Activated CD4-positive, alpha-beta T cell treated with anti-CD3 and anti-CD28 coated beads, Interleukin-2, amount 10 ng/mL, durations not matched to agents 7 days and 5 days (primary cell): ENCODE results near the gene UFD1. TPM values are rescaled to one million over a fixed set of nuclear protein-coding genes. Genes with fewer than 3 reads are reported as not detected.

Experiments used
- CTCF ChIA-PET: fragments of 350-600 bp; sonication (Branson Sonifier 250); formaldehyde crosslinking; loops from one replicate; lab custom pipeline; 2021; ENCODE audit warnings: antibody characterized with exemption; lab: Charles Lee
- POLR2A ChIA-PET: fragments of 350-600 bp; sonication (Branson Sonifier 250); formaldehyde crosslinking; loops from one replicate; lab custom pipeline; 2021; ENCODE audit warnings: antibody characterized with exemption; lab: Charles Lee
- DNase-seq: peaks from one replicate; pipeline ENCODE4 v3.0.0-alpha.2; 2020
- H3K27ac Mint-ChIP-seq: one replicate; pipeline ENCODE4 v1.8.0; 2021; ENCODE audit warnings: mild to moderate bottlenecking, moderate library complexity, mixed read lengths
- H3K27me3 Mint-ChIP-seq: one replicate; pipeline ENCODE4 v1.8.0; 2021; ENCODE audit warnings: mixed read lengths
- H3K36me3 Mint-ChIP-seq: one replicate; pipeline ENCODE4 v1.8.0; 2021; ENCODE audit warnings: low read depth, mixed read lengths
- H3K4me1 Mint-ChIP-seq: one replicate; pipeline ENCODE4 v1.8.0; 2021; ENCODE audit warnings: mixed read lengths
- H3K4me3 Mint-ChIP-seq: one replicate; pipeline ENCODE4 v1.8.0; 2021; ENCODE audit warnings: mild to moderate bottlenecking, moderate library complexity, mixed read lengths
- H3K9me3 Mint-ChIP-seq: one replicate; pipeline ENCODE4 v1.8.0; 2021; ENCODE audit warnings: mixed read lengths
- total RNA-seq, 2 experiments: library from RNA; stranded (reverse); gene quantifications; one replicate each; pipeline ENCODE4 v1.2.3, GENCODE V29; 2021

Gene UFD1
- total RNA-seq, 2 experiments from 2014 or later: 93.1 to 114 TPM

GRCh38 chr22:19520566-19521305 lies 41.7 kb upstream of the UFD1 start:
- Mint-ChIP-seq H3K4me1 (peaks cover 17% of the 10 kb centered on the region), H3K9me3 (no peaks in the 10 kb centered on the region), H3K4me3 (no peak overlapping the region), H3K36me3 (peaks cover 5% of the 10 kb centered on the region), H3K27ac (no peak overlapping the region), H3K27me3 (peaks cover 19% of the 10 kb centered on the region)
- ChIA-PET POLR2A (no interaction called here), CTCF (interaction anchor here (0.5 to 1.4 kb wide), 2 partner anchors 44 to 100 kb away, joined by 3 read pairs; no protein-coding TSS in a partner anchor)
- DNase-seq: no peak

GRCh38 chr22:19520007-19520406 lies 41.0 kb upstream of the UFD1 start:
- ChIA-PET CTCF (no interaction called here), POLR2A (no interaction called here)
- Mint-ChIP-seq H3K27me3 (peaks cover 16% of the 10 kb centered on the region), H3K4me3 (no peak overlapping the region), H3K9me3 (no peaks in the 10 kb centered on the region), H3K27ac (no peak overlapping the region), H3K36me3 (peaks cover 11% of the 10 kb centered on the region), H3K4me1 (peaks cover 16% of the 10 kb centered on the region)
- no peak for DNase-seq

- Mint-ChIP-seq H3K27ac (no peak overlapping the region), H3K27me3 (peaks cover 11% of the 10 kb centered on the region), H3K4me1 (peaks cover 18% of the 10 kb centered on the region), H3K4me3 (no peak overlapping the region), H3K36me3 (peaks cover 16% of the 10 kb centered on the region), H3K9me3 (no peaks in the 10 kb centered on the region)
- CTCF ChIA-PET: interaction anchor here (0.8 to 1.0 kb wide), 2 partner anchors 9 to 12 kb away, joined by 3 to 4 read pairs; no protein-coding TSS in a partner anchor
- POLR2A ChIA-PET: no interaction called here
- no peak for DNase-seq
Observed at GRCh38 chr22:19519041-19519926, 40.3 kb upstream of the UFD1 start.

- H3K4me3 Mint-ChIP-seq: no peak overlapping the region
- CTCF ChIA-PET: interaction anchor here (0.8 to 1.0 kb wide), 2 partner anchors 10 to 11 kb away, joined by 3 to 4 read pairs; no protein-coding TSS in a partner anchor
- DNase-seq: no peak
Observed at GRCh38 chr22:19518635-19519034, 39.6 kb upstream of the UFD1 start.

GRCh38 chr22:19517919-19518611 lies 39.1 kb upstream of the UFD1 start:
- Mint-ChIP-seq H3K27ac (no peak overlapping the region), H3K9me3 (no peaks in the 10 kb centered on the region), H3K4me3 (no peak overlapping the region), H3K36me3 (peaks cover 27% of the 10 kb centered on the region), H3K27me3 (peaks cover 4% of the 10 kb centered on the region), H3K4me1 (peaks cover 10% of the 10 kb centered on the region)
- DNase-seq: no peak
- CTCF ChIA-PET: interaction anchor here (0.8 to 1.0 kb wide), 2 partner anchors 10 to 11 kb away, joined by 3 to 4 read pairs; no protein-coding TSS in a partner anchor
- POLR2A ChIA-PET: no interaction called here

More at GRCh38 chr22:19518635-19519034, 39.6 kb upstream of the UFD1 start:
- Mint-ChIP-seq H3K4me1 (peaks cover 14% of the 10 kb centered on the region), H3K27ac (no peak overlapping the region), H3K27me3 (peaks cover 7% of the 10 kb centered on the region), H3K9me3 (no peaks in the 10 kb centered on the region), H3K36me3 (peaks cover 22% of the 10 kb centered on the region)
- POLR2A ChIA-PET: no interaction called here

GRCh38 chr22:19517171-19517500 lies 38.1 kb upstream of the UFD1 start:
- no peaks in the 10 kb centered on the region for H3K9me3 Mint-ChIP-seq
- peaks cover 5% of the 10 kb centered on the region for H3K4me1 Mint-ChIP-seq
- no peak for DNase-seq
- ChIA-PET POLR2A (no interaction called here), CTCF (no interaction called here)
- no peaks in the 10 kb centered on the region for H3K27me3 Mint-ChIP-seq
- peaks cover 36% of the 10 kb centered on the region for H3K36me3 Mint-ChIP-seq
- no peak overlapping the region for H3K4me3 Mint-ChIP-seq
- H3K27ac Mint-ChIP-seq: no peak overlapping the region

- no peak overlapping the region for H3K4me3 Mint-ChIP-seq
- ChIA-PET CTCF (no interaction called here), POLR2A (no interaction called here)
- H3K4me1 Mint-ChIP-seq: peaks cover 5% of the 10 kb centered on the region
- no peaks in the 10 kb centered on the region for H3K27me3 Mint-ChIP-seq
- H3K27ac Mint-ChIP-seq: no peak overlapping the region
- no peak for DNase-seq
- no peaks in the 10 kb centered on the region for H3K9me3 Mint-ChIP-seq
- H3K36me3 Mint-ChIP-seq: peaks cover 39% of the 10 kb centered on the region
Observed at GRCh38 chr22:19516378-19517170, 37.6 kb upstream of the UFD1 start.

GRCh38 chr22:19515654-19516377 lies 36.8 kb upstream of the UFD1 start:
- CTCF ChIA-PET: interaction anchor here (1.5 kb wide), 1 partner anchor 13 kb away, joined by 3 read pairs; no protein-coding TSS in a partner anchor
- H3K4me3 Mint-ChIP-seq: no peak overlapping the region
- no peaks in the 10 kb centered on the region for H3K27me3 Mint-ChIP-seq
- peaks cover 47% of the 10 kb centered on the region for H3K36me3 Mint-ChIP-seq
- peaks cover 5% of the 10 kb centered on the region for H3K4me1 Mint-ChIP-seq
- POLR2A ChIA-PET: no interaction called here
- no peak for DNase-seq
- H3K27ac Mint-ChIP-seq: no peak overlapping the region
- no peaks in the 10 kb centered on the region for H3K9me3 Mint-ChIP-seq

- Mint-ChIP-seq H3K4me3 (no peak overlapping the region), H3K27me3 (no peaks in the 10 kb centered on the region), H3K27ac (peak overlapping the region; percentile 60), H3K4me1 (peaks cover 5% of the 10 kb centered on the region), H3K36me3 (peaks cover 46% of the 10 kb centered on the region), H3K9me3 (no peaks in the 10 kb centered on the region)
- CTCF ChIA-PET: interaction anchor here (1.5 kb wide), 1 partner anchor 12 kb away, joined by 3 read pairs; no protein-coding TSS in a partner anchor
- no peak for DNase-seq
- POLR2A ChIA-PET: no interaction called here
Observed at GRCh38 chr22:19514831-19515565, 36.0 kb upstream of the UFD1 start.

GRCh38 chr22:19513823-19514222 lies 34.8 kb upstream of the UFD1 start:
- POLR2A ChIA-PET: no interaction called here
- Mint-ChIP-seq H3K27me3 (no peaks in the 10 kb centered on the region), H3K4me1 (peaks cover 5% of the 10 kb centered on the region), H3K27ac (no peak overlapping the region), H3K9me3 (no peaks in the 10 kb centered on the region), H3K36me3 (peaks cover 54% of the 10 kb centered on the region), H3K4me3 (no peak overlapping the region)
- no peak for DNase-seq
- CTCF ChIA-PET: no interaction called here

- POLR2A ChIA-PET: no interaction called here
- Mint-ChIP-seq H3K4me1 (peaks cover 11% of the 10 kb centered on the region), H3K27me3 (no peaks in the 10 kb centered on the region), H3K9me3 (no peaks in the 10 kb centered on the region), H3K36me3 (peaks cover 70% of the 10 kb centered on the region), H3K4me3 (no peak overlapping the region), H3K27ac (no peak overlapping the region)
- no peak for DNase-seq
- CTCF ChIA-PET: interaction anchor here (0.6 kb wide), 1 partner anchor 11 kb away, joined by 3 read pairs; no protein-coding TSS in a partner anchor
Observed at GRCh38 chr22:19510919-19511341, 31.9 kb upstream of the UFD1 start.
